Stimulated activated CD4-positive, alpha-beta T cell treated with anti-CD3 and anti-CD28 coated beads, Interleukin-4, amount 100 ng/mL, for 48 hours (primary cell): ENCODE results near the gene PHEX.
A peak's percentile ranks its signal among the peaks of the same experiment; 100 is the strongest.

Experiments
- DNase-seq, 2 donors: peaks; one replicate each; pipeline ENCODE4 v3.0.0-alpha.2; 2020; ENCODE audit warnings: low read depth in 2 of 2

PHEX gene

DNA sequence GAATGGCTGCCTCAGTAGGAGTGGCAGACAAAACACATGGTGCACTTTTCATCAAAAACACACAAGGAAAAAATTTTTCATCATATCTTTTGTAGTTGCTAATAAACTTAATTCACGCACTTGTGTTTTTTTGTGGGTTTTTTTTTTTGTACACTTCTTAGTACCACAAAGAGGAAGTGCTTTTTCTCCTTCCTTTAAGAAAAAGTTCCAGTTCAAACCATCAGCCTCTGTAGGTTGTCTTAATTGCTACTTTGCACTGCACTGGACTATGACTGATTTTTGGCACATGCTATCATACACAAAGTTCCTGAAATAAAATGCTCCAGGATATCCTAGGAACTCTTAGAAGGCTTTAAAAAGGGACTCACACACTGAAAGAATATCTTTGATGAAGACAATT is at the start of gene PHEX:
Gene PHEX, plus strand, starts transcription at position 242 of the 400 bp plus-strand sequence. CDS start 681 bp downstream, outside the sequence.
- no peak for DNase-seq

- DNase-seq, result peak; percentile 17 to 33
Observed at GRCh38 chrX:21985332-21985777, 46.8 kb upstream of the PHEX start.

DNA sequence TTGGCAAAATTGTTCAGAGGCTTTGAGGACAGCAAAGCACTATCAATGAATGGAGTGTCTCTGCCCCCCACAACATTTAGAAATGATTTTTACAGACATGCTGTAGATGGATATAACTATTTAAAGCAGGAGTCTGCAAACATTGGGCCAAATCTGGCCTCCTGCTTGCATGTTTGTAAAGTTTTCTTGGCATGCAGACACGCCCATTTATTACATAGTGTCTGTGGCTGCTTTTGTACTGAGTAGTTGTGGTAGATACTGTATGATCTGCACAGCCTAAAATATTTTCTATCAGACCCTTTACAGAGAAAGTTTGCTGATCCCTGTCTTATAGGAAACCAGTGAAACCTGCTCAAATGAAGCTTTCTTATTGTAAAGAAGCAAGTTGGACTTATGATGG is 45.5 kb upstream of the PHEX start:
- no peak for DNase-seq

GRCh38 chrX:21989384-21989783 is 42.7 kb upstream of the PHEX start:
- peak in 1 of 2 donors; percentile 14 for DNase-seq

DNA sequence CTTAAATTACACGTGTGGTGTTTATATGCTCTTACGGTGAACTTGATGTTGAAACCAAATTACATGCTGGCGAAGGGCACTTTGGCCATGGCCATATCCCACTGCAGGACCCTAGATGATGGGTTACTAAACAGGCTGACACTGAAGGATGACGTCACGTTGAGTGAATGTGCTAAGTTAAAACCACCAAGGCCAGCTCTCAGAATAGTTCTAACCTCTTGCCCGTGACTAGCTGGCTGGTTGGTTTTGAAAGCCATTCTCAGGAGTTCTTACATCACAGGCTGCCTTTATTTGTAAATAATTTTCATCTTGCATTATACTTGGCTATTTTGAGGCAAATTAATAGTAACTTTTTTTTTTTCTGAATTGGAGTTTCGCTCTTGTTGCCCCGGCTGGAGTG is 41.3 kb upstream of the PHEX start:
- DNase-seq, result no peak

DNA sequence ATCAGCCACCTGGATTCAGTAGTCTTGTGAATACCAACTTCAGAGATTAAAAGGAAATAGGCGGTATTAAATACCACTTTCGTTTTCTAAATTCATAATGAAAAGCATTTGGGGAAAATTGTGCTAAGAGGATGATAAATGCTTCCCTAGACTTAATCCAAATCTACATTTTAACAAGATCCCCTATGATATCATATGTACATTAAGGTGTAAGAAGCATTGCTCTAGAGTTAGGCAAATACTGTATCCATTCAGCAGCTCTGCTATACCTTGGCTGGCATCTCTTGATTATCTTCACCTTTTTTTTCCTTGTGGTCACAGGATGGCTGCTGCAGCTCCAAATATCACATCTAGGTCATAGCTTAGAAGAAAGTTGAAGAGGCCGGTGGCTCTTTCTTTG is 40.6 kb upstream of the PHEX start:
- DNase-seq, result no peak

- no peak for DNase-seq
Observed at GRCh38 chrX:21993265-21993664, 38.9 kb upstream of the PHEX start.

GRCh38 chrX:21996872-21997455 is 35.2 kb upstream of the PHEX start:
- no peak for DNase-seq

DNA sequence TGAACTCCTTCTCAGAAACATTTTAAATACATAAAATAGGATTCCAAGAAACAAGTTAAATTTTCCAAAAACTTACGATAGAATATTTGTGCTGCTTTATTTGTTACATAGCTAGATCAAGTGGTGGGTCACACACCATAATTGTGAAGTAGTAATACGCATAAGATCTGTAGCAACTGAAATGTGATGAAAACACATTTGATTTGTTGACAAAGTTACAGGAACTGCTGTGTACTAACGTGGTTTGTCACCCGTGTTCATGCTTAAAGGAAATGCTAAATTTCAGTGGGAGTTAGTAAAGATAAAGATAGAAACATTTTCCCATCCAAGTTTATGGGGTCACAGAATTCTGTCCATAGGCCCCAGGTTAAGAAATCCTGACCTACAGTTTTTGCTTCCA is 34.1 kb upstream of the PHEX start:
- no peak for DNase-seq

- no peak for DNase-seq
Observed at GRCh38 chrX:22004866-22005265, 27.3 kb upstream of the PHEX start.

GRCh38 chrX:22012051-22012450 is 20.1 kb upstream of the PHEX start:
- no peak for DNase-seq

DNA sequence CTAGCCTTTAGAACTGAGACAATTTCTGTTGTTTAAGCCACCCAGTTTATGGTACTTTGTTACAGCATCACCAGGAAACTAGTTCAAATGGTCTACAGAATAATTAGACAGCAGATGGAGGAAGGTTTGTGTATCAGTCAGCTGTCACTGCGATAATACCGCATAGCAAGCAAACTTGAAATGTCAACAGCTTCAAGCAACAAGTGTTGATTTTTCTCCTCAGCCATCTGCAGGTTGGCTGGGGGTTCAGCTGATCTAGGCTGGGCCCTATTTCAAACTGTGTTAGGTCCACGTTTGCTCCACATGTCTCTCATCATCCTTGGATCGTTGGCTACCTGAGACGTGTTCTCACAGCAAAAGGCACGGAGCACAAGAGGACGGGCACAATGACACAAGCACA is 19.2 kb upstream of the PHEX start:
- no peak for DNase-seq

DNA sequence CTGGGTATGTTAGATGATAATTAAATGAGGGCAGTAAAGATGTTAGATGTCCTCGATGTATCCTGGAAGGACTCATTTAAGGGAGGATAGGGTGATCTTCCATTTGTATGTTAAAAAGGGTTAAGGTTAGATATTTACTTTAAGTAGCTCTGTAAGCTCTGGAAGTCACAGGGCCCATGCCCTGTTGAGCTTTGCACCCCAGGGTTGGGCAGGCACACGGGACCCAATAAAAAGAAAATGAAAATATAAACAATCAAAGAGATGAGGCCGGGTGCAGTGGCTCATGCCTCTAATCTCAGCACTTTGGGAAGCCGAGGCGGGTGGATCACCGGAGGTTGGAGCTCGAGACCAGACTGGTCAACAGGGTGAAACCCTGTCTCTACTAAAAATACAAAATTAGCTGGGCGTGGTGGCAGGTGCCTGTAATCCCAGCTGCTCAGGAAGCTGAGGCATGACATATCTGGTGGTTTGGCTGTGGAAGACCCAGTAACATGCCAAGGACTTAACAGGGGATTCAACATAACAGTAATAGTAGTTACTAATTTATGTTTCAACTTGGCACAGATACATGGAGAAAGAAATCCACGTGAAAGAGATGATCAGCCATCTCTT is 16.9 kb upstream of the PHEX start:
- DNase-seq, result no peak

GRCh38 chrX:22021751-22022324 is 10.3 kb upstream of the PHEX start:
- DNase-seq, result no peak

DNA sequence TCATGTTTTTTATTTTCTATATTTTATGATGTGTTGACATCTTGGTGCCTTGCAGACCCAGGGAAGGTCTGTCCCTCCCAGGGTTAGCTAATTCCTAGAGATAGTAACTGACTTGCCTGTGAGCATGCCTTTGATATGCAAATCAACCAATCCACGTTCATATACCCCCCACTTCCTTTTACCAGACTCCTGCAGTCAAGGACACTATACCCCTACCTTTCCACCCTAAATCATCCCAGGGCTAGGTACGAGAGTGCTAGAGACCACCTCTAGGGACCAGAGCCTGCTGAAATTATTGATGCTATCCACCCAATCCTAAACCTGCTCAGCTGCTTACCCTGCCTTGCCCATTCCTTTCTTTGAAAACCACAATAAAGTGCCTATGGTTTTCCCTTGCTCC is 7.5 kb upstream of the PHEX start:
- no peak for DNase-seq

- DNase-seq, result no peak
Observed at GRCh38 chrX:22025751-22026150, 6.4 kb upstream of the PHEX start.

DNA sequence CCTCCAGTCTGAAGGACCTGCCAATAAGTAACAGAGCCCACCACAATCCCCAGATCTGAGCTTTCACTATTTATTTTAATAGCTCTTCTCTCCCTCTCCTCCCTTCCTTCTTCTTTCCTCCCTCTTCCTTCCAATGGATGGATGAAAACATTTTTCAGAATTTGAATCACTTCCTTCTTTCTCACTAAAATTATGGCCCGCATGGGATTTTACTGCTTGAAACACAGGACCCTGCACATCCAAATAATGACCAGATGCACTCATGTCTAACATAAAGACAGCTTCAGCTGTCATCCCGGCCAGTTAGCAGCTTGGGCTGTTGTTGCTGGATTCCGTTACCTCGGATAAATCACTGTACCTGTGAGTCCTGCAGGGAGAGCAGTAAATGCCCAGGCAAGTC is 5.4 kb upstream of the PHEX start:
- no peak for DNase-seq

DNA sequence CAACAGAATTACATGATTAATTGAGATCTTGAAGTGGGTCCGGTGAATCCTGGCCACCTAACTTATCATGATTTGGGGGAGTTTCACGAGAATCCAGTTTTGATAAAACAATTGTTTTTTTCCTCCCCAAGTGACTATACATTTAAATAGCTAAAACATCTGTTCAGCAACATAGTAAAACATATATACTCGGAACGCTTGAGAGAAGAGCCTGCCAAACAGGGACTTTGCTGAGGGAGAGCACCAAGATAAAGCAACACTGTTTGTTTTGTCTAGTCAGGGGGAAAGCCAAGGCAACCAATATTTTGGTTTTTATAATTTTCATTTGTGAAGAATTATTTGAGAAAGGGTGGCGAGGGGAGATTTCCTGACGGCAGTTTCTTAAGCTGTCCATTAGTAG is 381 bp downstream of the PHEX start:
- no peak for DNase-seq

GRCh38 chrX:22033818-22034217 is 1.7 kb downstream of the PHEX start:
- DNase-seq, result no peak

DNA sequence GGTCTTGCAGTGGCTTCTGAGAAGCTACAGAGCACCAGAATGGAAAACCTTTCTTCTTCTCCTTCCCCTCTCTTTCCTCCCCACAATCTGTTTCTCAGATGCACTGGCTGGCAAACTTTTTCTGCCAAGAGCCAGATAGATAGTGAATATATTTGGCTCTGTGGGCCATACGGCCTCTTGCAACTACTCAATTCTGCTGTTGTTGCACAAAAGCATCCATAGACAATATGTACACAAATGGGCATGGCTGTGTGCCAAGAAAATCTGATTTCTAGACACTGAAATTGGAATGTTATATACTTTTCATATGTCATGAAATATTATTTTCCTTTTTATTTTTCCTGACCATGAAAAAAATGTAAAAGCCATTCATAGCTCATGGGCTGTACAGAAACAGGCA is 3.1 kb downstream of the PHEX start:
- DNase-seq, result no peak

DNA sequence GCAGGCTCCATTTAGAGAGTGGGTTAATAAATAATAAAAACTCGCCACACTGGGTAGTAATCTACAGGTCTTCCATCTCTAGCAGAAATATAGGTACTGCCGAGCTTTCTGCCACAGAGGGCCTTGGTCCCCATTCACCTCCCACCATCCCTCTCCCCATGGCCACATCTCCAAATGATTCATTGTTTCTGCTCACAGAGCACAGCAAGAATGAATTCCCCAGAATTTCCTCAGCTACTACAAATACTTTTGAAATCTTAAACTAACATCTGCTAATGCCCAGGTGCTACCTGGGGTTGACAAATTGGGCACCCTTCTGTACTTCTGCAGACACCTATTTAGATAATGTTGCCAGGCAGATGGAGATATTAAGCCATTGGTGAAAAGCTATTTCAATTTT is 5.1 kb downstream of the PHEX start:
- DNase-seq, result no peak

DNA sequence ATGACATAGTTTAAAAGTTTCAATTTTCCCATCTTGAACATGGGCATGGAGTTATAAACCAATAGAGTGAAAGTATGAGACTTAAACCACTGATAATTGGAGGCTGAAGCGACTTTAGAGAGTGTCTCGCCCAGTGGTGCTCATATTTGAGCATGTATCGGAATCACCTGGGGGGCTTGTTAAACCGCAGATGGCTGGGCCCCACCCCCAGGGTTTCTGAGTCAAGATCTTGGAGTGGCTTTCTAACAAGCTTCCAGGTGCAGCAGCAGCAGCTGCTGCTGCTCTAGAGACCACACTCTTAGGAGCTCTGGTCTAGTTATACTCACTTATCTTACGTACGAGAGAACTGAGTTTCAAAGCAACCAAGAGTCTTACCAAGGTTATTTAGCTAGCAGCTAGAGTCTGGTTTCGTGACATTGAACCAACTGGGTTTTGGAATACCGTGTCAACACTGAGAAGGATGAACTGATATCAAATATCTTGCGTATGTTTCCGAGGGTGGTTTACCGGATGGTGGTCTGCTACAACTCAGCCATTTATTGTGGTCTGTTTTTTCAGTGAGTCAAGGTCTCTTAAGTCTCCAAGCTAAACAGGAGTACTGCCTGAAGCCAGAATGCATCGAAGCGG is 5.9 kb downstream of the PHEX start:
- DNase-seq, result no peak

GRCh38 chrX:22039541-22039940 is 7.4 kb downstream of the PHEX start:
- DNase-seq, result no peak
